ENCODE data around the gene LRRC49.

LRRC49 gene

GRCh38 chr15:71078506-71079207 is 186.0 kb downstream of the LRRC49 start:
- in situ Hi-C loops (cut with MboI; ENCODE audit: low pct_unique_long_range_greater_than_20kb, low sequenced_read_pairs, unreplicated experiment) = no loop called here
- TF ChIP-seq, protein P1, sequence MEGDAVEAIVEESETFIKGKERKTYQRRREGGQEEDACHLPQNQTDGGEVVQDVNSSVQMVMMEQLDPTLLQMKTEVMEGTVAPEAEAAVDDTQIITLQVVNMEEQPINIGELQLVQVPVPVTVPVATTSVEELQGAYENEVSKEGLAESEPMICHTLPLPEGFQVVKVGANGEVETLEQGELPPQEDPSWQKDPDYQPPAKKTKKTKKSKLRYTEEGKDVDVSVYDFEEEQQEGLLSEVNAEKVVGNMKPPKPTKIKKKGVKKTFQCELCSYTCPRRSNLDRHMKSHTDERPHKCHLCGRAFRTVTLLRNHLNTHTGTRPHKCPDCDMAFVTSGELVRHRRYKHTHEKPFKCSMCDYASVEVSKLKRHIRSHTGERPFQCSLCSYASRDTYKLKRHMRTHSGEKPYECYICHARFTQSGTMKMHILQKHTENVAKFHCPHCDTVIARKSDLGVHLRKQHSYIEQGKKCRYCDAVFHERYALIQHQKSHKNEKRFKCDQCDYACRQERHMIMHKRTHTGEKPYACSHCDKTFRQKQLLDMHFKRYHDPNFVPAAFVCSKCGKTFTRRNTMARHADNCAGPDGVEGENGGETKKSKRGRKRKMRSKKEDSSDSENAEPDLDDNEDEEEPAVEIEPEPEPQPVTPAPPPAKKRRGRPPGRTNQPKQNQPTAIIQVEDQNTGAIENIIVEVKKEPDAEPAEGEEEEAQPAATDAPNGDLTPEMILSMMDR (IDR thresholded peaks at IDR 0.05; ENCODE audit: extremely low read depth, insufficient read depth, missing control alignments) = no peak

GRCh38 chr15:71079208-71080044 is 186.8 kb downstream of the LRRC49 start:
- in situ Hi-C loops (cut with MboI; ENCODE audit: low pct_unique_long_range_greater_than_20kb, low sequenced_read_pairs, unreplicated experiment) = no loop called here
- TF ChIP-seq, protein P1 (IDR thresholded peaks at IDR 0.05; ENCODE audit: extremely low read depth, insufficient read depth, missing control alignments) = no peak
- DNase-seq (ENCODE audit: low spot score) = no peak

More at GRCh38 chr15:71078506-71079207, 186.0 kb downstream of the LRRC49 start:
- no peak for DNase-seq (ENCODE audit: low spot score)

- in situ Hi-C loops (cut with MboI; ENCODE audit: low pct_unique_long_range_greater_than_20kb, low sequenced_read_pairs, unreplicated experiment) = no loop called here
- TF ChIP-seq, protein P1 (IDR thresholded peaks at IDR 0.05; ENCODE audit: extremely low read depth, insufficient read depth, missing control alignments) = no peak
- DNase-seq (ENCODE audit: low spot score) = no peak
Observed at GRCh38 chr15:71080166-71080565, 187.5 kb downstream of the LRRC49 start.

- in situ Hi-C loops (cut with MboI; ENCODE audit: low pct_unique_long_range_greater_than_20kb, low sequenced_read_pairs, unreplicated experiment) = no loop called here
- no peak for DNase-seq (ENCODE audit: low spot score)
- TF ChIP-seq, protein P1 (IDR thresholded peaks at IDR 0.05; ENCODE audit: extremely low read depth, insufficient read depth, missing control alignments) = no peak
Observed at GRCh38 chr15:71080705-71081104, 188.1 kb downstream of the LRRC49 start.

DNA sequence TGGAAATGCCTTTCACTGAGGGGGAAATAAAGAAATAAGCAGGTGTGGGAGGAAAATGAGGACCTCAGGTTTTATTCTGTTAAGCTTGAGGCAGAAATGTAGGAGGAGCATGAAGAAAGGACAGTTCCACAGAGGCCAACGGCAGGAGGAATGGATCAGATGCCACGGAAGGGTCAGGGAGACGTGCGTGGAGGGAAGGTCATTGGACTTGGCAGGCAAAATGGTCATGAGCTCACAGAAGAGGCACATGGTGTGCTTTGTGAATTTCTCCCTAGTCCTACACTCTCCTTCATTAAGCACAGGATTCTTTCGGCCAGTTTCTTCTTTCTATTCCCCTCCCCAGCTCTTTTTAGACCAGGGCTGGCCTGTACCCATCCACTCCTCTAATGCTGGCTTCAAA is 190.2 kb downstream of the LRRC49 start:
- in situ Hi-C loops (cut with MboI; ENCODE audit: low pct_unique_long_range_greater_than_20kb, low sequenced_read_pairs, unreplicated experiment) = no loop called here
- DNase-seq (ENCODE audit: low spot score) = no peak
- TF ChIP-seq, protein P1 (IDR thresholded peaks at IDR 0.05; ENCODE audit: extremely low read depth, insufficient read depth, missing control alignments) = no peak

DNA sequence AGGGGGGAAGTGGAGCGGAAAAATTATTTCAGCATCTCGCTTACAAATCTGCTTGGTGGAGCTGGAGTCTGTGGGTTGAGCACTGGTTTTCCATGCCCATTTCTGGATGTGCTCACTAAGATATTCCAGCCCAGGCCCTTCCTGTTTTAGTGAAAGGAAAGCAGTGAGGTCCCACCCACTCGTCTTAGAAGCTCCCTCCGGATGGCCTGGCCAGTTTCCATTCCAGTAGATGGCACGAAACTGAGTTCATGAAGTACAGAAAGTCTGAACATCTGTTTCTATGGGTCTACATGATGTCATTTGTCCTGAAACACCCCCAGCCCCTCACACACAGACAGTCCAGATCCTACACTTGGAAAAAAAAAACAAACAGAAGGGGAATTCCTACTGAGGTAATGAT is 190.7 kb downstream of the LRRC49 start:
- no peak for DNase-seq (ENCODE audit: low spot score)
- in situ Hi-C loops (cut with MboI; ENCODE audit: low pct_unique_long_range_greater_than_20kb, low sequenced_read_pairs, unreplicated experiment) = no loop called here
- TF ChIP-seq, protein P1 (IDR thresholded peaks at IDR 0.05; ENCODE audit: extremely low read depth, insufficient read depth, missing control alignments) = no peak
